Measurements from ENCODE around the gene PRAME. TPM values are rescaled to one million over a fixed set of nuclear protein-coding genes. Genes with fewer than 3 reads are reported as not detected.

Gene PRAME, protein sequence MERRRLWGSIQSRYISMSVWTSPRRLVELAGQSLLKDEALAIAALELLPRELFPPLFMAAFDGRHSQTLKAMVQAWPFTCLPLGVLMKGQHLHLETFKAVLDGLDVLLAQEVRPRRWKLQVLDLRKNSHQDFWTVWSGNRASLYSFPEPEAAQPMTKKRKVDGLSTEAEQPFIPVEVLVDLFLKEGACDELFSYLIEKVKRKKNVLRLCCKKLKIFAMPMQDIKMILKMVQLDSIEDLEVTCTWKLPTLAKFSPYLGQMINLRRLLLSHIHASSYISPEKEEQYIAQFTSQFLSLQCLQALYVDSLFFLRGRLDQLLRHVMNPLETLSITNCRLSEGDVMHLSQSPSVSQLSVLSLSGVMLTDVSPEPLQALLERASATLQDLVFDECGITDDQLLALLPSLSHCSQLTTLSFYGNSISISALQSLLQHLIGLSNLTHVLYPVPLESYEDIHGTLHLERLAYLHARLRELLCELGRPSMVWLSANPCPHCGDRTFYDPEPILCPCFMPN
- not detected in 2 replicates for total RNA-seq

DNA sequence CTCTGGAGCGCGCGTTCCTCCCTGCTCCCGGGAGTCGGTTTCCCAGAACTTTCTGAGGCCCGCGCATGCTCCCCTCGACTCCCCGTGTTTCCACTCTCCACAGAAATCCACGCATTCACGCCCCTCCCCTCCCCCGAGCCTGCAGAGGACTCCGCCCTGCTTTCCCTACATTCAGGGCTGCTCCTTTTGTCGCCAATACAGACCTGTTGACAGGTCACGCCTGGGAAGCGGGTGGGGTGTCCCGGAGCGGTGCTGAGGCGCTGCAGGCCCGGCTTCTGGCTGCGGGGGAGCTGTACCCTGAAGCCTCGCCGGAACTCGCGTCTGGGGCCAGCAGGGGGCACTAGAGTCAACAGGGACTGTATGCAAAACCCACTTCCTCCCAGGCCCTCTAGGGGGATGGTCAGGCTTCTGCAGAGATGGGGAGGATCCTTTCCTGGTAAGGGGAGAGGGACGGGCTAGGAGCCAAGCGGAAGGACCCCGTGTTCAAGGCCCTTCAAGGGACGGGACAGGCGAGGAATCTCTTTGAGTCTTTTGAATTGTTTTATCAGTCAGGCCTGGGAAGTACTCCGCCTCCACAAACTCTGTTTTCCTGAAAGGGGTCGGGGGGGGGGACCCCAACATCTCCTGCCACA lies at the start of gene PRAME:
TSS of gene PRAME (minus strand) at position 294 of the 632 bp plus-strand sequence. CDS start 2,433 bp downstream, outside the sequence.

DNA sequence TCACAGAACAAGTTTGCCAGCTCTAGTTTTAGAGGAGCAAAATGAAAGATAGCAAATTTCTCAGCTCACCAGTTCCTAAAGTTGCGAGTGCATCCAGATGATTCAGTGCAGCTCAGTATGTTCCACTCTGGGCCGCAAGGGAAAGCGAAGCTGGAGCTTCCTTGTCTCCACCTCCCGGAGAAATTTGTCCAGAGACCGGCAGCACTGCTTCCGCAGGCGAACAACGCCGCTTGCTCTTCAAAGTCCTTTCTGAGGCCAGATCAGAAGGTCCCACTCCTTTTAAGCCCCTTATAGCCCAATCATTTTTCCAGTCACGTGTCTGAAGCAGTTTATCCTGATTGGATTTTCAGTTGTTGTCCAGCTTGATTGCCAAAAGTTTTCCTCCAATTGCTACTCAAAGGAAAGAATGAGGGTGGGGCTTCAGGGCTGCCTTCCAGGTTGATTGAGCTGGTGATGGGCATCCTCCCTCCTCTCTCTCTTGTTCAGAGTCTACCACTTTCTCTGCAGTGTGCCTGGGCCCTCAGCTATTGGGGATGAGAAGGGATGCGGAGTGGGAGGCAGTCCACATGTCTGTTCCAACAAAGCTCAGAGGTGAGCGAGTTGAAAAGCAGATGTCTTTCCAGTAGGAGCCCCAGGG lies 38.9 kb downstream of the PRAME start, which contains the start of gene ZNF280A:
TSS of gene ZNF280A (minus strand) at position 251 of the 637 bp plus-strand sequence. CDS start 4,640 bp downstream, outside the sequence.

DNA sequence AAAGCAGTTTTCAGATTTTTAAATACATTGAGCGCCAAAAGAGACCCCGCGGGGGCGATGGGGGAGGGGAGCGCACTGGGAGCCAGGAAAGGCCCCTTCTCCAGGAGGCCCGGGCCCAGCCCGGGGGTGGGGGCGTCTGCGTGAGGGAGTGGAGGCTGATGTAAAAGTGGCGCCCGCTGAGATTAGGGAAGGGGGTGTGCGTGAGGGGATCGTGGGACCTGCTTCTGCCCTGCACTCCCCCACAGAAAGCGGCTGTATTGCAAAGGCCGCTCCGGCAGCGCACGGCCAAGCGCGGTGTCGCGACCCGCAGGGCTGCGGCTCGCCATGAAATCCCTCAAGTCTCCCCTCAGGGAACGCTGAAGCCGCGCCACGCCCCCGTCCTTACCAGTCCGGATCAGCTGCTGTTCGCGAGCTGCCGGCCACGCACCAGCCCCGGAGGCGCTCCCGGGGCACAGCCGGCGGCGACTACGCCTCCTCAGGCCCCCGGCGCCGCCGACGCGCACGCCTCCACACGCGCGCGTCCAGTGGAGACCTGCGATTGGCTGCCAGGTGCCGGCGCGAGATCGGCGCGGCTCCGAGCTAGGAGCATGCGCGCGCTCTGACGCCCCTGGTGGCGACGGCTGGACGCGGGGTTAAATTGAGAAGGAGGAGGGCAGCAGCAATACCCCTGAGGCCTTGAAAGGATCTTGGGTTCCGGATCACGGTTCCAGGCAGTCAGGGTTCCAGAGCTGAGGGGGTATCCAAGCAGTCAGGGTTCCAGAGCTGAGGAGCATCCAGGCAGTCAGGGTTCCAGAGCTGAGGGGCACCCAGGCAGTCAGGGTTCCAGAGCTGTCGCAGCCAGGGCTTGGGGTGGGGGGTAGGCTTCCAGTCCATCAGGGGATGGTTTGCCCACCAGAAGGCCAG lies 50.5 kb downstream of the PRAME start, which contains the start of gene ZNF280B:
TSS of gene ZNF280B (minus strand) at position 469 of the 903 bp plus-strand sequence. CDS start 19,344 bp downstream, outside the sequence.

Other genes with a start within 250 kb of the PRAME start
- gene ZNF280B, start 50.5 kb downstream of the PRAME start, total RNA-seq, result 1.2 and 1.7 TPM in 2 replicates
- not detected in 2 replicates for gene ZNF280A, start 39.0 kb downstream of the PRAME start, total RNA-seq
- gene GGTLC2, start 85.3 kb upstream of the PRAME start, total RNA-seq, result not detected in 2 replicates

Measured in pericardium fibroblast (primary cell).